ENCODE results near the gene LRRFIP2.

- no peak for TF ChIP-seq EZH2phosphoT487 (IDR thresholded peaks at IDR 0.05; ENCODE audit: borderline replicate concordance)
- TF ChIP-seq, protein P1, sequence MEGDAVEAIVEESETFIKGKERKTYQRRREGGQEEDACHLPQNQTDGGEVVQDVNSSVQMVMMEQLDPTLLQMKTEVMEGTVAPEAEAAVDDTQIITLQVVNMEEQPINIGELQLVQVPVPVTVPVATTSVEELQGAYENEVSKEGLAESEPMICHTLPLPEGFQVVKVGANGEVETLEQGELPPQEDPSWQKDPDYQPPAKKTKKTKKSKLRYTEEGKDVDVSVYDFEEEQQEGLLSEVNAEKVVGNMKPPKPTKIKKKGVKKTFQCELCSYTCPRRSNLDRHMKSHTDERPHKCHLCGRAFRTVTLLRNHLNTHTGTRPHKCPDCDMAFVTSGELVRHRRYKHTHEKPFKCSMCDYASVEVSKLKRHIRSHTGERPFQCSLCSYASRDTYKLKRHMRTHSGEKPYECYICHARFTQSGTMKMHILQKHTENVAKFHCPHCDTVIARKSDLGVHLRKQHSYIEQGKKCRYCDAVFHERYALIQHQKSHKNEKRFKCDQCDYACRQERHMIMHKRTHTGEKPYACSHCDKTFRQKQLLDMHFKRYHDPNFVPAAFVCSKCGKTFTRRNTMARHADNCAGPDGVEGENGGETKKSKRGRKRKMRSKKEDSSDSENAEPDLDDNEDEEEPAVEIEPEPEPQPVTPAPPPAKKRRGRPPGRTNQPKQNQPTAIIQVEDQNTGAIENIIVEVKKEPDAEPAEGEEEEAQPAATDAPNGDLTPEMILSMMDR (conservative IDR thresholded peaks at IDR 0.05; ENCODE audit: low read length), result no peak
Measured at GRCh38 chr3:37037352-37037751, 137.0 kb downstream of the LRRFIP2 start.

All from Loucy (cell line).